C4-2B (cell line): ENCODE measurements around the gene CEP85.

Source experiments
- ZFX ChIP-seq: fragments of 450-650 bp; IDR thresholded peaks from 2 replicates; pipeline ENCODE4 v1.6.1; 2017
- TF ChIP-seq, protein P1 (sequence below): fragments of 450-650 bp; conservative IDR thresholded peaks from 2 replicates; pipeline ENCODE4 v1.5.1; 2017; ENCODE audit warnings: mild to moderate bottlenecking

DNA sequence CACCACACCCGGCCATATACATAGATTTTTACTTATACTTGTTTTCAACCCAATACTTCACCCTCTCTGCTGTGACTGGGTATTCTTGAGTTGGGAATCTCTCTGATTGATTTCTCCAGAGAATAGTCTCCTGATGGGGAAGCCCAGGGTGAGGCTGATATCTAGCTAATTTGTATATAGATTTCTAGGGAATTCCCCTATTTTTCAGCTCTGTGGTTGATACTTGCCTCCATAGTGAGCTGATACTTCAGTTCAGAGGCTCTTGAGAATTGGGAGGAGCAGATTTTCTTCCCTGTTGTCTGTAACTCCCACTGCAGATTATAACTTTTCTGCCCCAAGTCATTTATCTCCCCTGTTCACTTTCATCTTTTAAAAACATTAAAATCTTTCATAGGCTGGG lies 31.4 kb downstream of the CEP85 start:
- TF ChIP-seq, protein P1, sequence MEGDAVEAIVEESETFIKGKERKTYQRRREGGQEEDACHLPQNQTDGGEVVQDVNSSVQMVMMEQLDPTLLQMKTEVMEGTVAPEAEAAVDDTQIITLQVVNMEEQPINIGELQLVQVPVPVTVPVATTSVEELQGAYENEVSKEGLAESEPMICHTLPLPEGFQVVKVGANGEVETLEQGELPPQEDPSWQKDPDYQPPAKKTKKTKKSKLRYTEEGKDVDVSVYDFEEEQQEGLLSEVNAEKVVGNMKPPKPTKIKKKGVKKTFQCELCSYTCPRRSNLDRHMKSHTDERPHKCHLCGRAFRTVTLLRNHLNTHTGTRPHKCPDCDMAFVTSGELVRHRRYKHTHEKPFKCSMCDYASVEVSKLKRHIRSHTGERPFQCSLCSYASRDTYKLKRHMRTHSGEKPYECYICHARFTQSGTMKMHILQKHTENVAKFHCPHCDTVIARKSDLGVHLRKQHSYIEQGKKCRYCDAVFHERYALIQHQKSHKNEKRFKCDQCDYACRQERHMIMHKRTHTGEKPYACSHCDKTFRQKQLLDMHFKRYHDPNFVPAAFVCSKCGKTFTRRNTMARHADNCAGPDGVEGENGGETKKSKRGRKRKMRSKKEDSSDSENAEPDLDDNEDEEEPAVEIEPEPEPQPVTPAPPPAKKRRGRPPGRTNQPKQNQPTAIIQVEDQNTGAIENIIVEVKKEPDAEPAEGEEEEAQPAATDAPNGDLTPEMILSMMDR: no peak
- TF ChIP-seq ZFX: no peak
